GM12892 (cell line): ENCODE data around the gene ACLY.
"Not testable (repeated sequence)": the region's sequence is repeated elsewhere in the genome, so short reads cannot be mapped to it uniquely, and the experiment has no call there.

Experiments used
- DNase-seq: peaks from one replicate; pipeline ENCODE4 v3.0.0; 2011; ENCODE audit not compliant: insufficient read length
- FAIRE-seq: peaks from 2 replicates; lab custom pipeline; 2011; peaks lifted over from hg19 to GRCh38; lab: Jason Lieb, UNC
- POLR2A ChIP-seq: IDR thresholded peaks from 2 replicates; pipeline ENCODE4 v1.6.1; 2011; ENCODE audit warnings: low read depth, low read length, control low read depth
- POLR2AphosphoS5 ChIP-seq: IDR thresholded peaks from 2 replicates; pipeline ENCODE4 v1.6.1; 2011; ENCODE audit warnings: low read depth, low read length, control low read depth
- TAF1 ChIP-seq: IDR thresholded peaks from 2 replicates; pipeline ENCODE4 v1.6.1; 2011; ENCODE audit warnings: low read depth, mild to moderate bottlenecking, control low read depth, low read length, borderline replicate concordance

Gene ACLY

DNA sequence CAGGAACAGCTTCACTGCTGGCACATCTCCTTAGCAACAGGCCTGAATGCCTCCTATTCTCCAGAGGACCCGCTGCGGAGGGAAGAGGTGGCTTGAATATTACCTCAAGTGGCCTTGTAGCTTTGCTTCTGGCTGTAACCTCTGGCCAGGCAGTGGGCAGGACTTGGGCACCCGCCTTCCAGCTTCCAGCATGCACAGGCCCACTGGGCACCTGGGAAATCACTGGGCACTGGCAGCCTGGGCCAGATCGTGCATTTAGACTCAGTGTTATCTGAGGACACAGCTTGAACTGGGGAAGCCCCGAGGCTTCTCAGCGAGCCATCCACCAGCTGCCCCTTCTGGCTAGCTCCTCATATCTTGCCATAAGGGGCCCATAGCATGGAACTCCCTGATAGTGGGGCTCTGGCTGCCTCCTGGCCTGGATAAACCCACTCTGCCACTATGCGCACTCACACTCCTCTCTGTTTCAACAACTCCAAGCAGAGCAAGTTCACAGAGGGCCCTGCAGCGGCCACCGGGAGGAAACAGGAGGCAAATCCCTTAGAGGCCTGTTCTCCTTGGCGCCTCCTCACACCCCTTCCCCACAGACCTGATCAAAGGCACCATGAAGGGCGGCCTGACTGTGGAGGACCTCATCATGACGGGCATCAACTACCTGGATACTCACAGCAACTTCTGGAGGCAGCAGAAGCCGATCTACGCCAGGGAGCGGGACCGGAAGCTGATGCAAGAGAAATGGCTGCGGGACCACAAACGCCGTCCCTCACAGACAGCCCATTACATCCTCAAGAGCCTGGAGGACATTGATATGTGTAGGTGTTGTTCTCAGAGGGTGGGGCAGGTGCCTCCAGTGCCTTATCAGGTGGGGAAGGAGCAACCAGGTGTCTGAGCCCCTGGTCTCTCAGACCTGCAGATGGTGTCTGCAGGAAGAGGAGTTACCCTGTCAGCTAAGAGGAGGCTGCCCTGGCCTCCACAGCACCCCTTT is 19.5 kb upstream of the ACLY start:
- no peak for FAIRE-seq
- DNase-seq = no peak
- TF ChIP-seq TAF1 (no peak), POLR2AphosphoS5 (no peak), POLR2A (no peak)

DNA sequence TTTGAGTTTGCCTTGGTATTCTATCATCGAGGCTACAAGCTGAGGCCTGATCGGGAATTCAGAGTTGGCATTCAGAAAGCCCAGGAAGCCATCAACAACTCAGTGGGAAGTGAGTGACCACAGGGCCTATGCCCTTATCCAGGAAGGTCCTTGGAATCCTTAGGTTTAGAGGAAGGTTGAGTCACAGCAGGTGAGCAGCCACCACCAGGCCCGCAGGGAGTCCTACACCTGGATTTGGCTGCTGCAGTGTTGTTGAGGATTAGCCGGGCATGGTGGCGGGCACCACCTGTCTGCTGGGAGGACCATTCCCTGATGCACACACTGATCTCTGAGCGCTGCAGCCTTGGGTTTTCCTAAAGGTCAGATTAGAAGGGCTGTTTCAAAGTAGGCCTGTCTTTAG is 16.9 kb upstream of the ACLY start:
- TF ChIP-seq TAF1 (no peak), POLR2AphosphoS5 (no peak), POLR2A (no peak)
- FAIRE-seq (no peak), DNase-seq (no peak)

- TF ChIP-seq POLR2A = no peak
- TF ChIP-seq POLR2AphosphoS5 = no peak
- TF ChIP-seq TAF1 = no peak
- no peak for FAIRE-seq
Observed at GRCh38 chr17:41932816-41933389, 14.2 kb upstream of the ACLY start.

DNA sequence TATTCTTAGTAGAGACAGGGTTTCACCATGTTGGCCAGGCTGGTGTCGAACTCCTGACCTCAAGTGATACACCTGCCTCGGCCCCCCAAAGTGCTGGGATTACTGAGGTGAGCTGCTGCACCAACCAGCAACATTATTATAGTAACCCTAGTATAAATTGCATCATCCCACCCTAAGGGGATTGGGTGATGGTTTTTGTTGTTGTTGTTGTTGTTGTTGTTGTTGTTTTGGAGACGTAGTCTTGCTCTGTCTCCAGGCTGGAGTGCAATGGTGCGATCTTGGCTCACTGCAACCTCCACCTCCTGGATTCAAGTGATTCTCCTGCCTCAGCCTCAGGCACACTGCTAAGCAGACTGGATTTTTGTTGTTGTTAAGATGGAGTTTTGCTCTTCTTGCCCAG is 13.0 kb upstream of the ACLY start:
- not testable (repeated sequence) for FAIRE-seq

More at GRCh38 chr17:41932816-41933389, 14.2 kb upstream of the ACLY start:
- no peak for DNase-seq

DNA sequence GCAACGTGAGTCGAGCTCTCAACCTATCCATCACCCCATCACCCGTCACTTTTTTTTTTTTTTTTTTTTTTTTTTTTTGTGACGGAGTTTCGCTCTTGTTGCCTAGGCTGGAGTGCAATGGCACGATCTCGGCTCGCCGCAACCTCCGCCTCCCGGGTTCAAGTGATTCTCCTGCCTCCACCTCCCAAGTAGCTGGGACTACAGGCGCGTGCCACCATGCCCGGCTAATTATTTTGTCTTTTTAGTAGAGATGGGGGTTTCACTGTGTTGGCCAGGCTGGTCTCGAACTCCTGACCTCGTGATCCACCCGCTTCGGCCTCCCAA is 12.0 kb upstream of the ACLY start:
- not testable (repeated sequence) for FAIRE-seq, DNase-seq

More for the DNA sequence above, 13.0 kb upstream of the ACLY start:
- not testable (repeated sequence) for DNase-seq

- peak; percentile 89 for DNase-seq
- TF ChIP-seq POLR2A (peak; percentile 90), TAF1 (peak; percentile 41; the same call in 1 of the 2 replicates), POLR2AphosphoS5 (peak; percentile 91)
- FAIRE-seq = peak; percentile 92
Observed at GRCh38 chr17:41930009-41930832, 11.5 kb upstream of the ACLY start, which contains the start of gene ODAD4. Gene ODAD4, plus strand, starts transcription at chr17:41930617. Its CDS starts 107 bp downstream, at chr17:41930724.

- TF ChIP-seq POLR2A (no peak), TAF1 (no peak), POLR2AphosphoS5 (no peak)
- no peak for FAIRE-seq
- no peak for DNase-seq
Observed at GRCh38 chr17:41928693-41929251, 10.0 kb upstream of the ACLY start.

GRCh38 chr17:41925991-41926590 is 7.3 kb upstream of the ACLY start:
- no peak for TF ChIP-seq TAF1
- no peak for TF ChIP-seq POLR2A
- no peak for TF ChIP-seq POLR2AphosphoS5
- FAIRE-seq (no peak), DNase-seq (no peak)

DNA sequence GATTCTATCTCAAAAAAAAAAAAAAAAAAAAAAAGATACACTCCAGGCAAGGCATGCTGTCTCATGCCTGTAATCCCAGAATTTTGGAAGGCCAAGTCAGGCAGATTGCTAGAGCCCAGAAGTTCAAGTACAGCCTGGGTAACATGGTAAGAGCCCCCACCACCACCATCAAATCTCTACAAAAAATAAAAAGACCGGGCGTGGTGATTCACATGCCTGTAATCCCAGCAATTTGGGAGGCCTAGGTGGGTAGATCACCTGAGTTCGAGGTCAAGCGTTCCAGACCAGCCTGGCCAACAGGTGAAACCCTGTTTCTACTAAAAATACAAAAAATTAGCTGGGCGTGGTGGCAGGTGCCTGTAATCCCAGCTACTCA is 1.8 kb upstream of the ACLY start:
- DNase-seq = no peak
- TF ChIP-seq TAF1 (no peak), POLR2A (no peak), POLR2AphosphoS5 (no peak)
- no peak for FAIRE-seq

DNA sequence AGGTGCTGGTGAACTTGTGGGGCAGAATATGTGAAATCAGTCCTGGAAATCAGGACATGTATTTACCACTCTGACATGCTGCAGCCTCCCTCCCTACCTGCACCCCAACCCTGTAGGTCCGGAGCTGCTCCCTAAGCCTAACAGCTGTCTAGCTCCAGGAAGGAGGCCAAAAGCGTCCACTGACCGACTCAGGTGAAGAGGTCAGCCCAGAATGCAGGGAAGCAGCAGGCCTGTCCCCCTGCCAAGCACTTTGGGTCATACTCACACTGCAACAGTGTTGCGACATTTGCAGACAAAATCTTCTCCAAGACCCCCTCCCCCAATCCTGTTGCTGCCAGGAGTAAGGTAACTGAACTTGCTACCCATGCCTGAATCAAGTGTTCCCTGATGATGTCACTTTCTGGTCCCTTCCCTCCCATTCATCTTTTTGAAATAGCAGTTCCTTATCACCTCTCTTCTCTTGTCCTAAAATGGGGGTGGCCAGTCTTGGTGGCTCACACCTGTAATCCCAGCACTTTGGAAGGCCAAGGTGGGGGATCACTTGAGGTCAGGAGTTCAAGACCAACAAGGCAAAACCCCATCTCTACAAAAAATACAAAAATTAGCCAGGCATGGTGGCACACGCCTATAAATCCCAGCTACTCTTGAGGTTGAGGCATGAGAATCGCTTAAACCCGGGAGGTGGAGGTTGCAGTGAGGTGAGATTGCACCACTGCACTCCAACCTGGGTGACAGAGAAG is 1.3 kb upstream of the ACLY start:
- TF ChIP-seq TAF1 (no peak), POLR2A (no peak), POLR2AphosphoS5 (no peak)
- no peak for FAIRE-seq
- no peak for DNase-seq
